ENCODE measurements around the gene CCDC201.
"Not testable (repeated sequence)": the region's sequence is repeated elsewhere in the genome, so short reads cannot be mapped to it uniquely, and the experiment has no call there.

CCDC201 gene

GRCh38 chr7:45872116-45873034, 507 bp downstream of the CCDC201 start:
- no peak for DNase-seq

DNA sequence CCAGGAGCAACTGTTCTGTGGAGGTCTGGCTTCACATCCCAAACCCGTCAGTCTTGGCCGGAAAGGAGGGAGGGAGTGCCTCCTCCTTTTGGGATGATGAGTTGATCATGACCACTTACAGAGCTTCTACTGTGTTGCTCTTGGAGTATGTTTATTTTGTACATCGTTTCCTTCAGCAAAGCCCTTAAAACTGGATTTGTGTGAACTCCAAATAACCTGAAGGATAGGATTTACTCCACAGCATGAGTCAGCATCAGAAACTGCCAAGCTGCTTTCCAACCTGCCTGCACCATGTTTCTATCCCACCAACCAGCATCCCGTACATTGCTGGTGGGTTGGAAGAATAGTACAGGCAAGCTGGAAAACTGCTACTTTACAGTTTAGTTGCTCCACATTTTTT, 3.5 kb downstream of the CCDC201 start:
- DNase-seq = no peak

DNA sequence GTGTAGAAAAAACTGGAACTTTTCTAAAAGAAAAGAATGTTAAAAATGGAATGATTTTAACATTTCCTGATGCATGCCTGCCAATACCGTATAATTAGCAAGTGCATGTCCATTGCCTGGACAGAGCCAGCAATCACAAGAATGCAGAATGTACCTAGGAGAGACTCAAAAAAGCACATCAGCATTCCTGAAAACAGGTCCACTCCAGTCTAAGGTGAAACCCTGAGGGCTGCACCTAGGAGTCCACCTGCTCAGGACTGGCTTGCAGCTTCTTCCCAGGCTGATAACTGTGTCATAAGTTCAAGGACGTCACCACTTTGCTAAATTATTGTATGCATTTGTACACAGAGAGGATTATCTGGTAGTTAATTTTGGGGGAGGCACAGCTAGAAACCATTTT, 5.4 kb downstream of the CCDC201 start:
- no peak for DNase-seq

- no peak for DNase-seq
Measured at GRCh38 chr7:45865594-45866410, 7.1 kb downstream of the CCDC201 start.

DNA sequence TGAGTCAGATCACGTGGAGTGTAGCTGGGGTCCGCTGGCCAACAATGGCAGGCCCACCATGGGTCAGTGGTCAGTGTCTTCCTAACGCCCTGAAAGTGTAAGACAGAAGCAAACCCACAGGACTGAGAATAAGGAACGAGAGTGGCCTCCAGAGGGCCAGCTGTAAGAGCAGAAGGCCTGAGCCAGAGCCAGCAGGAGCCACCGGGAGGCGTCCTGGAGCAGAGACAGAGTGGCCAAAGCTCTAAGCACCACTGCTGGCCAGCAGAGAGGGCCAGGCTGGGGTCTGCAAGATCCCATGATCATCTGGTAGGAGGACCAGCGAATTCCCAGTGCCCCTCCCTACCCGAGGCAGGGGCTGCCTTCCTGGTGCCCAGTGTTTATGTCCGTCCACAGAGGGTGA, 9.2 kb downstream of the CCDC201 start:
- DNase-seq = no peak

GRCh38 chr7:45856888-45857287, 16.0 kb downstream of the CCDC201 start:
- DNase-seq = not testable (repeated sequence)

DNA sequence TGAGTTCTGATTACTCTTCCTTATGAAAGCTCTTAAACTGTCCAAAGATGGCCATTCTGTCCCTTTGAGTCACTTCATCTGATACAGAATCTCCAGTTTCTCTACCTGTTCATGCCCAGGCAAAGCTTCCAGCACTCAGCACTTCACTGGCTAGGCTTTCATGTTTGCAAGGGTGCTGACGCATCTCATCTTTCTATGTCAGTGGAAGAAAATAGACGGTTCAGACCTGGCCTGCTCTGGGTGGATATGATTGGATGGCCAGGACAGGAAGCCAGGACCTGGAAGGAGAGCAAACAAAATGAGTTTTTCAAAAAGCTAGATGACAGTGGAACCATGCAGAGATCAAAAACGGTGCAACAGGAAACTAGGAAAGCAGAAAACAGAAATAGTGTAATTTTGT, 17.2 kb downstream of the CCDC201 start:
- DNase-seq = not testable (repeated sequence)

DNA sequence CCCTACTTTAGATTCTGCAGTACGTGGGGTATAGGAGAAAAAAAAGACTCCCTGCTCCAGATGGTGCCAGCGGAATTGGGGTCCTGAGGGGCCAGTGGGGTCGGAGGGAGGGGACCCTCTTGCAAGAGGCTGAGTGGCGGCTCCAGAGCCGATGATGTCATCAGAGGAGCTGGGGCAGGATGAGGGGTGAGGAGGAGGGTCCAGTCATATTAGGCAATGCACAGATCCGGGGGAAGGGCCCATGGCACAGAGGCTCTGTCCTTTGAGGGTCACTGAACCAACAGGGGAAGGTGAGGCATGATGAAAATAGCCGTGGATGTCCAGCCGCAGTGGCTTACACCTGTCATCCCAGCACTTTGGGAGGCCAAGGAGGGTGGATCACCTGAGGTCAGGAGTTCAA, 19.4 kb downstream of the CCDC201 start:
- DNase-seq = not testable (repeated sequence)

DNA sequence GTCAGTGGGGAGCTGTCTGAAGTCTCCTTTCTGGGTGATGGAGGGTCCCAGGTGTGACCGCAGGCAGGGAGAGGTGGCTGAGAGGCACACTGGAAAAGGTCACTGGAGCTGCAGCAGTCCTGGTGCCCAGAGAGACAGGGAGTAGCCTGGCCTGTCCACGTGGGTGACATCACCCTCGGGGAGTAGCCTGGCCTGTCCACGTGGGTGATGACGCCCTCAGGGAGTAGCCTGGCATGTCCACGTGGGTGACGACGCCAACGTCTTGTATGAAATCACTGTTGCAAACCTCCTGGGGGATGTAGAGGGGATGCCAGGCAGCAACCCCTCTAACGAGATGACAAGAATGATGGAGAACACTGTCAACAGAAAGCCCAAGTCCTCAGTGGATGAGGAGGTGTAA, 19.9 kb downstream of the CCDC201 start:
- DNase-seq = not testable (repeated sequence)

DNA sequence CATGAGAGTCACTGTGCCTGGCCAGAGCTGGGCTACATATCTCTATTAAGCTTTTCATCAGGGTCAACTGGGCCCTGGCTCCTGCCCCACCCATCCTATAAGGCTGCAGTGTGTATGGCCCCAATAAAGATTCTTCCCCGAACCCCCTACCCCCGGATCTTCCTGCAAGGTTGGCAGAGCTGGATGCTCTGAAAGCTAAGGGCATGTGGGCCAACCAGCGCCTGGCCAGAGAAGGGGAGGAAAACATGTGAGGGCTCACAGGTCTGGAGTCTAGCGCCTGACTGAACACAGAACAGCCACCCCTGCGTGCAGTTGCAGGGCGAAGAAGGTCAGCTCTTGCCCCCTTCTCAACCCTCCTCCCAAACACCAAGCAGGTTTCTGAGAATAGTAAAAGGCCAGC, 24.1 kb downstream of the CCDC201 start:
- DNase-seq = not testable (repeated sequence)

DNA sequence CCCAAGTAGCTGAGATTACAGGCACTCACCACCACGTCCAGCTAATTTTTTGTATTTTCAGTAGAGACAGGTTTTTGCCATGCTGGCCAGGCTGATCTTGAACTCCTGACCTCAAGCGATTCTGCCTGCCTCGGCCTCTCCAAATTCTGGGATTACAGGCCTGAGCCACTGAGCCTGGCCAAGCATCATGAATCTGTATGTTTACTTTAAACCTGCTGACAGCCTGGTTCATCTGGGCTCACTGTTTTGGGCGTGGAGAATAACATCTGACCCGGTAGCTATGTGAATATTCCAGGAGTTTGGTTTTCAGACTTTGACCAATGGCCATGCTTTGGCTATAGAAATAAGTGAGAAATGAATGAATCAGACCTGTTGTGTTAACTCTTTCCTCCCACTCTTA, 26.3 kb downstream of the CCDC201 start:
- DNase-seq = not testable (repeated sequence)

- DNase-seq = not testable (repeated sequence)
Measured at GRCh38 chr7:45841926-45842717, 30.8 kb downstream of the CCDC201 start.

DNA sequence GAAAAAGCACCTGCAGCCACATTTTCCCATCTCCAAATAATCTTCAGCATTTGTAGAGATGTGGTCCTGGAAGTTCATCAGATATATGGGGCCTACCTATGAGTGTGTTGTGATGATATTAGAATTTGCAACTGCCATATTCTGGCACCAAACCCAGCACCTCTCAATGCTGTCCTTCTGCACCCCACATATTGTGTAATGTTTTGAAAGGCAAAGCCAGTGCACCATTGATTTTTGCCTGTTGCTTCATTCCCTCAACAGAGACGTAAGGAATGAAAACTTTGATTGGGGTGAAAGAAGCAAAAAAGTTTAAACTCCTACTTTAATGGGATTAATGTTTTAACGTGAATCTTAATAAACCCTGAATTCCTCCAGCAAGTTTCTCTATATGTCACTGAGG, 34.0 kb downstream of the CCDC201 start:
- DNase-seq = not testable (repeated sequence)

- DNase-seq = not testable (repeated sequence)
Measured at GRCh38 chr7:45832433-45833177, 40.3 kb downstream of the CCDC201 start.

DNA sequence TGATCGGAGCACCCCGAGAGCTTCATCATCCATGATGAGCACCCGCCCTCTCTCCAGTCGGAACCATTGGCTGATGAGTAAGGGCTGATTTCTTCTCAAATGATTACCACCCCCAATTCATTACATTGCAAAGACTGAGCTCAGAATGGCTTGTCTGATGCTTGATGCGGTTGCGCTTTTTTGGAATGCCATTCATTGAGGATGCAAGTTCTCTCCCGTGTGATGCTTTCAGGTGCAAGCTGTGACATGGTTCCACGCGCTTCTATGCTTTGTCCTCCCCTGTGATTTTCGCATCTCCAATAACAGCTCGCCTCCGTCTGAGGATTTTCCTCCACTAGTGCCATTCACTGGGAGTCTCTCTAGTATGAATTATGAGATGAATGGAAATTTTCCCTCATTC, 43.0 kb downstream of the CCDC201 start:
- not testable (repeated sequence) for DNase-seq

GRCh38 chr7:45827731-45828130, 45.2 kb downstream of the CCDC201 start:
- not testable (repeated sequence) for DNase-seq

GRCh38 chr7:45826550-45826949, 46.3 kb downstream of the CCDC201 start:
- not testable (repeated sequence) for DNase-seq

DNA sequence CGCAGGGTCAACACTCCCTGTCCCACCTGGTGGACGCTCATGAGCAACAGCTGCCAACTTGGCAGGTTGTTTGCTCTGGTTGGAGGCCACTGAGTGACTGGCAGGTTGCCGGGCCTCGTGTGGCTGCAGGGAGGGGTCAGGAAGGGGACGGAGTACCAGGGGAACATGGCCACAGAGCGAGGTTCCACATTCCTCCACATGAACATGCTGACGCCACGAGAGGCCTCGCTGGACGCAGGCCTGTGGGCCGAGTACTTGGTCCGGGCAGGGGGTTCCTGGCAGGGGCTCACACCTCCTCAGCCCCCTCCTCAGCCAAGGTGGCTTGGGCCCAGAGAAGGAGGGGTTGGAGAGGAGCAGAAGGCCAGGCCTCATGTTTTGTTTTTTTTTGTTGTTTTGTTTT, 54.1 kb downstream of the CCDC201 start:
- not testable (repeated sequence) for DNase-seq

DNA sequence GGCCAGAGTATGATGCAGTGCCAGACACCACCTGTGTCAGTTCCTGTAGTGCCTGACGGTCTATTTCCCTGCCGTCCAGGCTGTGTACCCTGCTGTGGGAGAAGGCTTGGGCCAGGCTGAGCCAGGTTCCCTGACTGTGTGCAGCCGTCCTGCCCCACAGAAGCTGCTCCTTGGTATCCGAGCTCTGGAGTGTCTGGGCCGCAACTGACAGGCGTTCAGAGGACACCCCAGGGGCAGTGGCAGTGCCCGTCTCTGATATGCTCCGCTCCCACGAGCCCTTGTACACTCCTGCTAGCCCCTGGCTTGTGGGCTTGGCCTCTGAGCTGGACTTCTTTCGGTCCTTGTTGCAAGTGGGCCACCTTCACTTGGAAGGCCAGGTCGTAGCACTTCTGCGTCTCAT, 55.0 kb downstream of the CCDC201 start:
- DNase-seq = not testable (repeated sequence)

GRCh38 chr7:45817016-45817415, 55.9 kb downstream of the CCDC201 start:
- not testable (repeated sequence) for DNase-seq

GRCh38 chr7:45814216-45815118, 58.4 kb downstream of the CCDC201 start:
- DNase-seq = not testable (repeated sequence)

Data from activated CD4-positive, CD25-positive, alpha-beta regulatory T cell treated with anti-CD3 and anti-CD28 coated beads, Interleukin-2, amount 50 U/mL, for 72 hours (primary cell).